ENCODE measurements around the gene SPAG16.

GRCh38 chr2:214322662-214323061 is 1038.4 kb downstream of the SPAG16 start:
- TF ChIP-seq CTCF (IDR thresholded peaks at IDR 0.05; ENCODE audit: low read depth, low read length) (no peak), POLR2A (IDR thresholded peaks at IDR 0.05; ENCODE audit: extremely low read depth, insufficient read length) (no peak), MYC (IDR thresholded peaks at IDR 0.05; ENCODE audit: low read depth, low read length) (no peak)

Measured in NB4 (cell line).